NCI-H524 treated with DMSO at 0.1 percent for 48 hours (cell line): ENCODE data around the gene GGA2.
A peak's percentile ranks its signal among the peaks of the same experiment; 100 is the strongest.
"Not testable (repeated sequence)": the region's sequence is repeated elsewhere in the genome, so short reads cannot be mapped to it uniquely, and the experiment has no call there.

ENCODE experiments used
- DNase-seq: peaks from one replicate; lab custom pipeline; 2025; lab: John Stamatoyannopoulos, UW

The GGA2 gene

DNA sequence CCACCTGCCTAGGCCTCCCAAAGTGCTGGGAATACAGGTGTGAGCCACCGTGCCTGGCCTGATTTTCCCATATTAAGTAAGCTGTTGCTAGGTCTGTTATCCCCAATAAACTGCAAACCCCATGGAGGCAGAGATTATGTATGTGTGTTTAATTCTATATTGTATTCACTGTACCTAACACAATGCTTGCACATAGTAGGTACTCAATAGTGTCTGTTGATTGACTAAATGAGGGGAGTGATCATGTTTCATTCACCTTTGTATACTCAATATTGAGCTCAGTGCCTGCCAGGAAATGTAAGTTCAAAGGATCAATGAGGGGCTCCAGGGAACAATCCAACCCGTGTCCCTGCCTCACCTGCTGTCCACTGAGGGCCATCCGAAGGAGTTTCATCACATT, 14.6 kb upstream of the GGA2 start:
- DNase-seq: no peak

- DNase-seq: no peak
These were observed 13.6 kb upstream of the GGA2 start for GRCh38 chr16:23523876-23524385.

- DNase-seq: no peak
These were observed 13.0 kb upstream of the GGA2 start for GRCh38 chr16:23523321-23523720.

- DNase-seq: no peak
These were observed 11.7 kb upstream of the GGA2 start for GRCh38 chr16:23521965-23522364.

GRCh38 chr16:23521037-23521743, 10.9 kb upstream of the GGA2 start:
- DNase-seq: no peak

GRCh38 chr16:23520500-23520899, 10.2 kb upstream of the GGA2 start:
- no peak for DNase-seq

DNA sequence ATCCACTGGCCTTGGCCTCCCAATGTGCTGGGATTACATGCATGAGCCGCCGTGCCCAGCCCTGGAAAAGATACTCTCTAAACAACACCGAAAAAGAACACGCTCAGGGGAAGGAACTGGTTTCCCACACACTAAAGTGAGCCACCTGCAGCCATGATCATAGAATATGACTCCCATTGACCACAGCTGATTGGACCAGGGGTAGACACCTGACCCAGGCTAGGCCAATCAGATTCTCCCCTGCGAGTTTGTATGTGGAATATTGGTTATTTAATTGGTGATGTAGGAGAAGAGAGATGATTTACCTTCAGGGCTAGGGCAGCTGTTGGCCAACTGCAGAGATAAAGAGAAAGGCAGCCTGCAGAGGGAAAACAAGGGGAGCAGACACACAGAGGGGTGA, 9.0 kb upstream of the GGA2 start:
- DNase-seq: no peak

- no peak for DNase-seq
These were observed 8.2 kb upstream of the GGA2 start for GRCh38 chr16:23518435-23518891.

- no peak for DNase-seq
These were observed 6.3 kb upstream of the GGA2 start for GRCh38 chr16:23516366-23517137.

DNA sequence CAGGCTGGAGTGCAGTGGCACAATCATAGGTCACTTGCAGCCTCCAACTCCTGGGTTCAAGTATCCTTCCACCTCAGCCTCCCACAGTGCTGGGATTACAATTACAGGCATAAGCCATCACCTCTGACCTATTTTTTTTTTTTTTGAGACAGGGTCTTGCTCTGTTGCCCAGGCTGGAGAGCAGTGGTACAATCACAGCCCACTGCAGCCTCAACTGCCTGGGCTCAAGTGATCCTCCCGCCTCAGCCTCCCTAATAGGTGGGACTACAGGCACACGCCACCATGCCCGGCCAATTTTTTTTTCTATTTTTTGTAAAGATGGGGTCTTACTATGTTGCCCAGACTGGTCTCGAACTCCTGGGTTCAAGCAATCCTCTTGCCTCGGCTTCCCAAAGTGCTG, 5.6 kb upstream of the GGA2 start:
- DNase-seq: no peak

DNA sequence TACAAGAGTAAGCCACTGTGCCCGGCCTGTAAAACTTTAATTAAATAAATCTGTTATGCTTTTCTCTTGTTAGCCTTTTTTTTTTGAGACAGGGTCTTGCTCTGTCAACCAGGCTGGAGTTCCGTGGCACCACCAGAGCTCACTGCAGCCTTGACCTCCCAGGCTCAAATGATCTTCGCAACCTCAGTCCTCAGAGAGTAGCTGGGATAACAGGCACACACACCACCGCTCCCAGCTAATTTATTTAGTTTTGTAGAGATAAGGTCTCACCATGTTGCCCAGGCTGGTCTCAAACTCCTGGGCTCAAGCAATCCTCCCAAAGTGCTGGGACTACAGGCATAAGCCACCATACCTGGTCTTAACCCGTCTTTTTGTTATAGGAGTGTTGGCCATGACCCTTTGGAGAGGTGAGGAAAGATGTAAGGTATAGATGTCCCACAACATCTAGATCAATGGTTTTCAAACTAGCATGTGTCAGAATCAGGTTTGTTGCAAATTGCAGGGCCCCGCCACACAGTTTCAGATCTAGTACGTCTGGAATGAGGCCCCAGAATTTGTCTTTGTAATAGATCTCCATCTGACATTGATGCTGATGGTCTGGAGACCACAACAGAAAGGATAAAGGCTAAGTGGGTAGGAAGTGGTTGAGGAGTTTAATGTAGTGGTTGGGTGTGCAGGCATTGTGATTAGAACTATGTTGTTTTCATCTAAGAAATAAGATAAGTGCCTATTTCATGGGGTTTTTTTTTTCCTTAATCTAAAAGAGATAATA, 4.3 kb upstream of the GGA2 start:
- DNase-seq: no peak

- DNase-seq: no peak
These were observed 1.9 kb upstream of the GGA2 start for GRCh38 chr16:23512168-23512695.

DNA sequence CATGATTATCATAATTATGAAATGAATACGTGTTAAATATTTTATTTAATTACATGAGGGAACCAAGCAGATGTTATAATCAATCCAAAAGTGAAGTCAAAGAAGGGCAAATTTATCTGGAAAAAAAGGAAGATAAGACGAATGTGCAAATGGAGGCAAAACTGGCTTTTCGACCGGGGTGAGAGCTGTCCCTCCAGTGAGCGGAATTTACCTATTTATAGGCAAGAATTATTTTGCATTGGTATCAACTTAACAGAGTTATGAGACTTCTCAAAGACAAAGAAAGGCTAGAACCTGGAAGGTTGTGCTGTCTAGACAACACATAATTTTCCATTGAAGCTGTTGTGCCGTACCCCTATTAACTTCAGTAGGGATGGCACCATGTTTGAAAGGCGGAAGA, 1.4 kb upstream of the GGA2 start:
- no peak for DNase-seq

- not testable (repeated sequence) for DNase-seq
These were observed 599 bp upstream of the GGA2 start for GRCh38 chr16:23510915-23511270.

DNA sequence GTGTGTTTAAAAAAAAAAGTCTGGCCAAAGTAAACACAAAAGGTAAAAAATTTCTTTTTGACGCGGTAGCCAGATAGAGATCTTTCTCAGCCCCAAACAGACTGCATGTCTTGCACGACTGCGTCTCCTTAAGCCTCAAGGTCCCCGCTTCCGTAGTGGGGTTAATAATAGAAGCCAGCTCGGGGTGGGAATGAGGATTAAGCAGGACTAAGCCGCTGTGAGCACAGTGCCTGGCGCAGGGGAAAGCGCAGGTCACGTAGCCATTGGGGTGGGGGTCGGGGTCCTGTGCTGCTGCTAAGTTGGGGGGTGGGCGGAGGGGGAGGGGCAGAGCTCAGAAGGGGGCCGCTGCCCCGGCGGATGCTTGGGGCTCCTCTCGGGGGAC, 521 bp downstream of the GGA2 start:
- peak; percentile 43 for DNase-seq

- DNase-seq: no peak
These were observed 896 bp downstream of the GGA2 start for GRCh38 chr16:23509441-23509754.

DNA sequence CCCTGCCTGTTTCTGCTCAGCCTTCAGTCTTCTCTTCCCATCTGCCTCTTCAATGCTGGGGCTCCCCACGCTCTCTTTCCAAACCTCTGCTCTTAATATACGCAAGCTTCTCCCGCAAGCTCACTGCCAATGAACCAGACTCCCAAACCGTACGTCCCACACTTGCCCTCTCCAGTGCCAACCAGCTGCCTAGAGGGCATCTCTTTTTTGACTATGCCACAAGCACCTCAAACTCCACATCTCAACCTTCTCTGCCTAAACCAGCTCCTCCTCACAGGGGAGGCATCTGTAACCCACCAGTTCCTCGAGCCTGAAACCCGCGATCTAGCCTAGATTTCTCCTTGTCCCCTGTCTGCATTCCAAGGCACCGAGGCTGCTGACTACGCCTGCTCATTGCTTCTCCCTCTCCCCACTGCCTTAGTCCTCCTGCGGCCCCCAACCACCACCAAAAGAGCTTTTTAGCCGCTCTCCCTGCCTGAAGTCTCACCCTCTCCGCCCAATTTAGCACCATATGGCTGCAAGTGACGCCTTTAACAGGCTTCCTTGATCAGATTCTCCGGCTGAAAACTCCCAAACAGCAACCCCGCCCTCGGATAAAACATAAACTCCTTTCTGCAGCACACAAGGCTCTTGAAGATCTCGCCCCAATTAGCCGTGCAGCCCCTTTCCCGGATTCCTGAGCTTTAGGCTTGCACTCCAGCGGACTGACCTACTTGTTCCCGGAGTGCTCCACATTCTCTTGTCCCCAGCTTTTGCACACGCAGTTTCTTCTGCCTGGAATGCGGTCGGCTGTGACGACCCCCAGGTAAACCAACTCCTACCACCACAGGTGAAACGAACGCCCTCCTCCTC, 1.5 kb downstream of the GGA2 start:
- DNase-seq: peak; percentile 50

GRCh38 chr16:23506606-23506994, 3.7 kb downstream of the GGA2 start:
- no peak for DNase-seq

- no peak for DNase-seq
These were observed 4.4 kb downstream of the GGA2 start for GRCh38 chr16:23505671-23506605.

- DNase-seq: no peak
These were observed 5.1 kb downstream of the GGA2 start for GRCh38 chr16:23505180-23505665.
